Mesenchymal stem cell (in vitro differentiated cells and primary cell): ENCODE data around the gene DRP2.

Source experiments
- DNase-seq: peaks from one replicate; pipeline ENCODE4 v3.0.0-alpha.2; 2013
- H2AFZ ChIP-seq: one replicate; pipeline ENCODE4 v1.6.1; 2013; ENCODE audit warnings: low read depth, mild to moderate bottlenecking, control low read depth, inconsistent platforms, low read length, moderate library complexity
- H2AK5ac ChIP-seq: 2 replicates; pipeline ENCODE4 v1.6.1; 2013; ENCODE audit warnings: low read length, moderate library complexity, mild to moderate bottlenecking, inconsistent platforms; ENCODE audit not compliant: severe bottlenecking
- H2BK120ac ChIP-seq: one replicate; pipeline ENCODE4 v1.6.1; 2013; ENCODE audit warnings: low read depth, mild to moderate bottlenecking, inconsistent platforms, low read length, moderate library complexity
- H2BK12ac ChIP-seq, 2 experiments: one replicate each; pipeline ENCODE4 v1.6.1; 2013; ENCODE audit warnings: inconsistent platforms in 2 of 2, low read length in 2 of 2, mild to moderate bottlenecking in 2 of 2, moderate library complexity in 2 of 2, control low read depth in 1 of 2
- H2BK15ac ChIP-seq: one replicate; pipeline ENCODE4 v1.6.1; 2013; ENCODE audit warnings: mild to moderate bottlenecking, low read depth, inconsistent platforms; ENCODE audit not compliant: poor library complexity, severe bottlenecking
- H2BK5ac ChIP-seq: 2 replicates; pipeline ENCODE4 v1.6.1; 2013; ENCODE audit warnings: low read depth, mild to moderate bottlenecking, low read length, control low read depth, inconsistent platforms; ENCODE audit not compliant: poor library complexity, severe bottlenecking
- H3K14ac ChIP-seq, 2 experiments: one replicate each; pipeline ENCODE4 v1.6.1; 2013; ENCODE audit warnings: inconsistent platforms in 2 of 2, low read length in 2 of 2, control low read depth in 1 of 2, mild to moderate bottlenecking in 1 of 2, moderate library complexity in 1 of 2
- H3K18ac ChIP-seq, 2 experiments: one replicate each; pipeline ENCODE4 v1.6.1; 2013; ENCODE audit warnings: inconsistent platforms in 2 of 2, low read length in 2 of 2, control low read depth in 1 of 2, low read depth in 1 of 2, mild to moderate bottlenecking in 1 of 2
- H3K23ac ChIP-seq, 2 experiments: one replicate each; pipeline ENCODE4 v1.6.1; 2013; ENCODE audit warnings: inconsistent platforms in 2 of 2, low read length in 2 of 2, mild to moderate bottlenecking in 2 of 2, moderate library complexity in 2 of 2, control low read depth in 1 of 2
- H3K27ac ChIP-seq: 2 replicates; pipeline ENCODE4 v1.5.1; 2013; ENCODE audit warnings: mild to moderate bottlenecking, moderate library complexity, low read length, control low read depth, inconsistent platforms; ENCODE audit not compliant: poor library complexity, severe bottlenecking
- H3K27me3 ChIP-seq, 2 experiments: 2 replicates each; pipeline versions ENCODE4 v1.6.1 to v1.7.0; 2013; ENCODE audit warnings: low read length in 2 of 2, mild to moderate bottlenecking in 2 of 2, moderate library complexity in 2 of 2, control low read depth in 1 of 2, inconsistent platforms in 1 of 2; ENCODE audit not compliant: control insufficient read depth in 1 of 2, insufficient read depth in 1 of 2
- H3K36me3 ChIP-seq, 2 experiments: 2 replicates each; pipeline versions ENCODE4 v1.6.1 to v1.7.0; 2013; ENCODE audit warnings: low read length in 2 of 2, control low read depth in 1 of 2, inconsistent platforms in 1 of 2, low read depth in 1 of 2, mild to moderate bottlenecking in 1 of 2; ENCODE audit not compliant: insufficient read depth in 2 of 2, control insufficient read depth in 1 of 2
- H3K4ac ChIP-seq, 2 experiments: one replicate each; pipeline ENCODE4 v1.6.1; 2013; ENCODE audit warnings: inconsistent platforms in 2 of 2, low read length in 2 of 2, mild to moderate bottlenecking in 2 of 2, moderate library complexity in 2 of 2, control low read depth in 1 of 2, low read depth in 1 of 2
- H3K4me1 ChIP-seq: 2 replicates; pipeline ENCODE4 v1.6.1; 2013; ENCODE audit warnings: low read depth, low read length, control low read depth; ENCODE audit not compliant: control insufficient read depth, insufficient read depth
- H3K4me2 ChIP-seq: 2 replicates; pipeline ENCODE4 v1.6.1; 2013; ENCODE audit warnings: low read length, mild to moderate bottlenecking, inconsistent platforms; ENCODE audit not compliant: poor library complexity, severe bottlenecking
- H3K4me3 ChIP-seq, 2 experiments: 2 replicates each; pipeline versions ENCODE4 v1.5.1 to v1.7.0; 2013; ENCODE audit warnings: low read length in 2 of 2, mild to moderate bottlenecking in 2 of 2, control low read depth in 1 of 2, low read depth in 1 of 2; ENCODE audit not compliant: insufficient read depth in 1 of 2
- H3K79me1 ChIP-seq: replicated peaks from 2 replicates; pipeline ENCODE4 v1.6.1; 2013; ENCODE audit warnings: mild to moderate bottlenecking, control low read depth, low read length, inconsistent platforms; ENCODE audit not compliant: poor library complexity, severe bottlenecking
- H3K9ac ChIP-seq: 2 replicates; pipeline ENCODE4 v1.7.0; 2013; ENCODE audit warnings: mild to moderate bottlenecking, low read length, moderate library complexity
- H3K9me3 ChIP-seq: 2 replicates; pipeline ENCODE4 v1.7.0; 2013; ENCODE audit warnings: mild to moderate bottlenecking, low read length; ENCODE audit not compliant: control insufficient read depth
- H4K8ac ChIP-seq: one replicate; pipeline ENCODE4 v1.6.1; 2013; ENCODE audit warnings: inconsistent platforms, mild to moderate bottlenecking, low read length, moderate library complexity
- H4K91ac ChIP-seq: one replicate; pipeline ENCODE4 v1.6.1; 2013; ENCODE audit warnings: mild to moderate bottlenecking, low read length, inconsistent platforms
- WGBS: methylation state at CpG from one replicate; pipeline ENCODE4 v1.1.7; 2013; ENCODE audit warnings: mixed read lengths; 5-methylcytosine and 5-hydroxymethylcytosine counted together

DRP2 gene

DNA sequence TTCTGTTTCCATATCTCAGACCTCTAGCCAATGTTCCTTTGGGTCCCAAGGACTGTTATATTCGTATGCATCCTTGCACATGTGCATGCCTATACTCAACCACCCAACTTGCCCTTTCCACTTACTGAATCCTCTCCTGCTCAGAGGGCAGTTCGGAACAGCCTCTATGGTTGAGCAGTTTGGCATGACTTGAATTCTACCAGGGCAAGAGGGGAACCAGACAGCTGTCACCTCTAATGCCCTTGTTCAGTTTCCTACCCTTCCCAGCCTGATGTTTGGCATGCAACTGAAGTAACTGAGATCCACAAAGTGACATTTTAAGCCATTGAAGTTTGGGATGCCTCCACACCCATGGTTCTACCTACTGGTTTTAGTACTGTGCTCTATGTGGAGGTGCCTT is 17.5 kb downstream of the DRP2 start:
- H2BK12ac ChIP-seq = no peak overlapping the region
- 93% methylated on average over 2 of the region's 2 CpGs for WGBS
- peaks cover 3% of the 10 kb centered on the region for H3K4me1 ChIP-seq
- no peak for DNase-seq
- no peak overlapping the region for H2BK15ac ChIP-seq
- H3K79me1 ChIP-seq = no peaks in the 10 kb centered on the region
- H4K8ac ChIP-seq = no peak overlapping the region
- H2AFZ ChIP-seq = no peak overlapping the region
- no peak overlapping the region for H3K4ac ChIP-seq
- no peak overlapping the region for H3K27ac ChIP-seq
- peaks cover 0 to 41% of the 10 kb centered on the region in 2 experiments for H3K27me3 ChIP-seq
- no peaks in the 10 kb centered on the region for H3K36me3 ChIP-seq
- no peaks in the 10 kb centered on the region for H3K9me3 ChIP-seq
- H3K18ac ChIP-seq = no peak overlapping the region
- H4K91ac ChIP-seq = no peak overlapping the region
- no peak overlapping the region for H2BK5ac ChIP-seq
- H3K9ac ChIP-seq = no peak overlapping the region
- no peak overlapping the region for H3K4me3 ChIP-seq
- no peak overlapping the region for H3K4me2 ChIP-seq
- H2BK120ac ChIP-seq = no peak overlapping the region
- no peak overlapping the region for H3K23ac ChIP-seq
- H3K14ac ChIP-seq = no peak overlapping the region
- H2AK5ac ChIP-seq = no peak overlapping the region

DNA sequence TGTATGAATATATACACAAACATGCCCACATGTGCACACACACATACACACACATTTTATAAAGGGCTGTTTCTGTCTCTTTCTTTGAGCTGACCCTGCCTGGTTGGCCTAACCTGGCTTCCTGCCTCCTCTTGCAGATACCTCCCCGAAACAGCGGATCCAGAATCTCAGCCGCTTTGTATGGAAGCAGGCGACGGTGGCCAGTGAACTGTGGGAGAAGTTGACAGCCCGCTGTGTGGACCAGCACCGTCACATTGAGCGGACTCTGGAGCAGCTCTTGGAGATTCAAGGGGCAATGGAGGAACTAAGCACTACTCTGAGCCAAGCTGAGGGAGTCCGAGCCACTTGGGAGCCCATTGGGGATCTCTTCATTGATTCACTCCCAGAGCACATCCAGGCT is 21.9 kb downstream of the DRP2 start:
- Histone ChIP-seq H3K27ac (no peak overlapping the region), H2BK12ac (no peak overlapping the region), H2AFZ (no peak overlapping the region), H3K4me1 (no peaks in the 10 kb centered on the region), H3K4ac (no peak overlapping the region), H2BK15ac (no peak overlapping the region), H2BK5ac (no peak overlapping the region), H3K4me2 (no peak overlapping the region), H3K36me3 (no peaks in the 10 kb centered on the region), H3K4me3 (no peak overlapping the region), H3K9me3 (no peaks in the 10 kb centered on the region), H3K14ac (no peak overlapping the region), H4K8ac (no peak overlapping the region), H3K18ac (no peak overlapping the region), H2AK5ac (no peak overlapping the region), H2BK120ac (no peak overlapping the region), H3K79me1 (no peaks in the 10 kb centered on the region), H3K23ac (no peak overlapping the region), H3K9ac (no peak overlapping the region), H3K27me3 (peaks cover 0 to 26% of the 10 kb centered on the region in 2 experiments), H4K91ac (no peak overlapping the region)
- WGBS = 99% methylated on average over 9 of the region's 9 CpGs
- DNase-seq = no peak

DNA sequence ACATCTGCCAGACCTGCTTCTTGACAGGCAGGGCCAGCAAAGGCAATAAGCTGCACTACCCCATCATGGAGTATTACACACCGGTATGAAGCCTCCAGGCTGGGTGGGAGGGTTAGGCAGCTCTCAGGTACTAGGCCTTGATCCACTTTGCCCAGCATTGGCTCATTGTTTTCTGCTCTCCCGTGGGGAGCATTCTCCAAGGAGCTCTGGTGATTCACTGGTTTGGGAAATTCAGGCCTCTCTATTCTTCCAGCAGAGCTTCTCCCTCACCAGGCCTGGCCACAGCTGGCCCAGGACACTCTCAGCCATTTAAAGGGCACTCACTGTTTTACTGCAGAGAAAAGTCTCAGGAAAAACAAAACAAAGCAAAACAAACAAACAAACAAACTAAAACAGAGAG is 33.0 kb downstream of the DRP2 start:
- Histone ChIP-seq H3K27me3 (peaks cover 0 to 30% of the 10 kb centered on the region in 2 experiments), H3K23ac (no peak overlapping the region), H3K79me1 (no peaks in the 10 kb centered on the region), H2BK5ac (no peak overlapping the region), H3K4me2 (no peak overlapping the region), H2BK120ac (no peak overlapping the region), H3K4me3 (no peak overlapping the region), H2BK12ac (no peak overlapping the region), H3K18ac (peak overlapping the region in 1 of 2 experiments; percentile 12), H3K9me3 (no peaks in the 10 kb centered on the region), H3K4ac (no peak overlapping the region), H2AK5ac (no peak overlapping the region), H2AFZ (no peak overlapping the region), H3K36me3 (no peaks in the 10 kb centered on the region), H3K9ac (no peak overlapping the region), H3K27ac (no peak overlapping the region), H4K91ac (no peak overlapping the region), H4K8ac (no peak overlapping the region), H3K4me1 (no peaks in the 10 kb centered on the region), H3K14ac (peak overlapping the region in 1 of 2 experiments; percentile 32), H2BK15ac (no peak overlapping the region)
- DNase-seq = peak; percentile 18
- 50% methylated on average over 2 of the region's 2 CpGs for WGBS

DNA sequence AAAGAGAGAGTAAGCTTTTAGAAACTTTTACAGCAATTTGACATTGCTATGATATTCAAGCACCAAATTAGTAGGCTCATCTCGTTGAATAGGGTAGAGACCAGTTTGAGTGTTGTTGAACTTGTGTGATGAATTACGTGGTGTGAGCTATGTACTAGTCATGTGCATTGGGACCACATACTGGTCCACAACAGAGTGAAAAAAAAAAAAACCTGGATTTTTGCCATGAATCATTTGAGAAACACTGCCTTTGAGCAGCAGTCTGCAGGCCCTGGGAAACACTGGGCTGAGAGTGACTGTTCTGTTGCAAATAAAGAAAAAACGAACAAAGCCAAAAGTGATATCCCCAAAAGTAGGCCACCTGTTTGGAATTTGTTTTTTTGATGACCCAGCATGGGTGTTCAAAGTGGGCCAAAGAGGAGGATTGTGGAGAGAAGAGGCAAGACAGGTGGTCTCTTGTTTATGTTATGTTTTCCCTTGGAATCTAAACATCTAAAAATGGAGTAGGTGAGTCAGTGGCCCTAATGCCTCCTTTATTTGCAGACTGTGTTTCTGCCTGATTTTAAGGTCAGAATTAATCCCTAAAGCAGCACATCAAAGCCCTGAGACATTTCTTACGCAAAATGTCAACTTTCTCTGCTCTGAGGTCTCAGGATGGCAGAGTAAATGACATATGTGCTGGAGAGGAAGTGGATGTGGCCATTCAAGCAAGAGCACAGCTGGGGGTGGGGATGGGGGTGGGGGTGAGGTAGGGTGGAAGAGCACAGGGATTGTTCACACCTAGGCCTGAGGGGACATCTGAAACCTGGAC is 38.1 kb downstream of the DRP2 start:
- peak; percentile 63 for DNase-seq
- no peak overlapping the region for H3K4ac ChIP-seq
- peak overlapping the region; percentile 25 for H3K9ac ChIP-seq
- H3K4me2 ChIP-seq = no peak overlapping the region
- H3K18ac ChIP-seq = peak overlapping the region in 1 of 2 experiments; percentile 52
- H3K14ac ChIP-seq = no peak overlapping the region
- H3K27me3 ChIP-seq = peaks cover 0 to 47% of the 10 kb centered on the region in 2 experiments
- no peak overlapping the region for H2AFZ ChIP-seq
- H2BK120ac ChIP-seq = no peak overlapping the region
- H3K27ac ChIP-seq = no peak overlapping the region
- no peaks in the 10 kb centered on the region for H3K79me1 ChIP-seq
- H3K4me3 ChIP-seq = no peak overlapping the region
- no peak overlapping the region for H2BK5ac ChIP-seq
- H3K9me3 ChIP-seq = no peaks in the 10 kb centered on the region
- H3K23ac ChIP-seq = no peak overlapping the region
- 27% methylated on average over 4 of the region's 4 CpGs for WGBS
- H3K36me3 ChIP-seq = no peaks in the 10 kb centered on the region
- H4K8ac ChIP-seq = no peak overlapping the region
- H2BK12ac ChIP-seq = peak overlapping the region in 1 of 2 experiments; percentile 54
- no peak overlapping the region for H2AK5ac ChIP-seq
- H3K4me1 ChIP-seq = no peaks in the 10 kb centered on the region
- H4K91ac ChIP-seq = no peak overlapping the region
- H2BK15ac ChIP-seq = no peak overlapping the region
